GM21529 (cell line): ENCODE measurements around the gene FBXL16.
"Not testable (repeated sequence)": the region's sequence is repeated elsewhere in the genome, so short reads cannot be mapped to it uniquely, and the experiment has no call there.

Experiments used
- ATAC-seq: cut with Tn5 transposase; IDR thresholded peaks from one replicate; pipeline ENCODE4 v1.9.1; 2021; ENCODE audit not compliant: unreplicated experiment

Gene FBXL16

GRCh38 chr16:693766-694165, 11.8 kb downstream of the FBXL16 start:
- ATAC-seq, result no peak

GRCh38 chr16:693364-693763, 12.2 kb downstream of the FBXL16 start:
- ATAC-seq, result no peak

- ATAC-seq, result no peak
These were observed 13.1 kb downstream of the FBXL16 start for GRCh38 chr16:692356-693108.

- not testable (repeated sequence) for ATAC-seq
These were observed 14.4 kb downstream of the FBXL16 start for GRCh38 chr16:691242-691641.

- ATAC-seq, result no peak
These were observed 16.3 kb downstream of the FBXL16 start for GRCh38 chr16:689175-689897.

- no peak for ATAC-seq
These were observed 18.1 kb downstream of the FBXL16 start for GRCh38 chr16:687499-687898.

GRCh38 chr16:686459-687260, 18.9 kb downstream of the FBXL16 start:
- ATAC-seq, result no peak

- no peak for ATAC-seq
These were observed 19.6 kb downstream of the FBXL16 start for GRCh38 chr16:685967-686366.

GRCh38 chr16:684961-685696, 20.5 kb downstream of the FBXL16 start:
- no peak for ATAC-seq

- ATAC-seq, result peak; percentile 63
These were observed 21.4 kb downstream of the FBXL16 start, which contains the start of gene JMJD8 for GRCh38 chr16:684071-684794. Gene JMJD8, minus strand, starts transcription at chr16:684334. Its CDS starts 15 bp downstream, at chr16:684319.

GRCh38 chr16:683396-684070, 22.1 kb downstream of the FBXL16 start:
- no peak for ATAC-seq

- ATAC-seq, result no peak
These were observed 22.9 kb downstream of the FBXL16 start for GRCh38 chr16:682493-683395.

GRCh38 chr16:681746-682427, 23.7 kb downstream of the FBXL16 start:
- no peak for ATAC-seq

GRCh38 chr16:680967-681745, 24.4 kb downstream of the FBXL16 start:
- ATAC-seq, result no peak

- ATAC-seq, result no peak
These were observed 25.0 kb downstream of the FBXL16 start for GRCh38 chr16:680625-680945.

- ATAC-seq, result peak; percentile 33
These were observed 25.6 kb downstream of the FBXL16 start, which contains the start of gene STUB1 for GRCh38 chr16:679814-680624. Gene STUB1, plus strand, starts transcription at chr16:680410. Its CDS starts 116 bp downstream, at chr16:680526.
